Left hindlimb (tissue), 1 donor: ENCODE data around the gene CT47B1.
"Not testable (repeated sequence)": the region's sequence is repeated elsewhere in the genome, so short reads cannot be mapped to it uniquely, and the experiment has no call there.

Experiments used
- DNase-seq: peaks from one replicate; pipeline ENCODE4 v3.0.0-alpha.2; 2018

Gene CT47B1

GRCh38 chrX:120875766-120876165 is at the start of gene CT47B1:
TSS of gene CT47B1 (minus strand) at chrX:120875866. CDS start at chrX:120875670, 196 bp downstream.
- not testable (repeated sequence) for DNase-seq

- DNase-seq, result no peak
Observed at GRCh38 chrX:120874678-120875557, 748 bp downstream of the CT47B1 start.

GRCh38 chrX:120857240-120857639 is 18.4 kb downstream of the CT47B1 start:
- DNase-seq, result no peak

GRCh38 chrX:120840827-120841226 is 34.8 kb downstream of the CT47B1 start:
- no peak for DNase-seq

- no peak for DNase-seq
Observed at GRCh38 chrX:120839491-120839890, 36.2 kb downstream of the CT47B1 start.

- DNase-seq, result not testable (repeated sequence)
Observed at GRCh38 chrX:120827213-120827612, 48.5 kb downstream of the CT47B1 start.

- DNase-seq, result no peak
Observed at GRCh38 chrX:120825146-120825545, 50.5 kb downstream of the CT47B1 start.

- no peak for DNase-seq
Observed at GRCh38 chrX:120824021-120824420, 51.6 kb downstream of the CT47B1 start.

GRCh38 chrX:120823556-120823955 is 52.1 kb downstream of the CT47B1 start:
- DNase-seq, result no peak
